ENCODE data around the gene ADAMTS2. TPM values are rescaled to one million over a fixed set of nuclear protein-coding genes. Genes with fewer than 3 reads are reported as not detected.

ADAMTS2 gene
- polyA plus RNA-seq, 1 donor from 2014 or later, result not detected

DNA sequence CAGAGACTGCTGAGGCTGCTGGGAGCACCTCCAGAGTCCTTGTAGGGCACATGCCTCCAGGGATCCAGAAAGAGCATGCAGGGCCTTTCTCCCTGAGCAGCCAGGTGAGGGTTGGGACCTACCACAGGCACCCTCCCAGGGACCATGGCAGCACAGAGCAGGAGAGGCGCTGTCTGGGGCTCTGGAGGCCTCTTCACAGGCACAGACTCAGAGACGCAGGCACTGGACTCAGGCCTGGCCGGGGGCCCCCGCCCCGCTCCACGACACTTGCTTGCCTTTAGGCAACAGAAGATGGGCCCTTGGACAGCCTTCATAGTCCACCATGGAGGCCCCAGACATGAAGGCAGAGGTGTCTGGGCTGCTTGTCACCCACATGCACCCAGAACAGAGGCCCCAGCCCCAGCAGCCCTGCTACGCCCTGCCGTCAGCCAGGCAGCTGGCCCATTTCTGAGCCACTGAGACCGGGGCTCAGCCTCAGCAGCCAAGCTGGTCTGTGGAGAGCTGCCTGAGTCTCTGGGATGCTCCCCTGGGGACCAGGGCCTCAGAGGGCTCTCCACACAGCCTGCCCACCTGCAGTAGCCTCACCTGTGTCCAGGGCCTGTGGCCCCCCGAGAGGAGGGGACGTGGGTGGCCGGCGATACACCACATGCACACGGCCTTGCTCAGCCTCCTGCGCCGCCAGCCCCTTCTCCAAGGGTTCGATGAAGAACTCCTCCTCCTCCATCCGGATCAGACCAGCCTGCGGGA lies 72.8 kb downstream of the ADAMTS2 start:
- Mint-ChIP-seq H3K4me3 (no peak overlapping the region), H3K36me3 (peaks cover 2% of the 10 kb centered on the region), H3K4me1 (no peaks in the 10 kb centered on the region), H3K27ac (no peak overlapping the region), H3K27me3 (peaks cover 2% of the 10 kb centered on the region), H3K9me3 (no peaks in the 10 kb centered on the region)

DNA sequence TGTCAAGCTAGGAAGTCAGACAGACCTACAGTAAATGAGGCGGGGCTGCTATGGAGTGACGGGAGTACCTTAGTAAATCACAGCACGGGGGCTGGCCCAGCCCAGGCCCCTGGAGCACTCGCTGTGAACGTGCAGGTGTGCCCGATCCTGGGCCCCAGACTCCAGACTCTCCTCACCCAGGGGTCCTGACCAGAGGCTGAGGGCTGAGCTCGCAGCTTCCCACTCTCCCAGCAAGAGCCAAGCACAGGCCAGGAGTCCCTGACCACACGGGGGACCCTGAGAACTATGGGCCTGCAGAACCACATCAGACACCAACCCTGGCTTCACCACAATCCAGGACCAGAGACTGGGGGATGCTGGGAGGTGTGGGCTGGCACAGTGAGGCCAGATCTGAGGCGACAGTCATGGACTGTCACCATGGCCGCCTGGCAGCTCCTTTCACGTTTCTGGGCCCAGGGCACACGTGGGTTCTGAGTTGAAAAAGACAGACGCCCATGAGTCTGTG lies 73.4 kb downstream of the ADAMTS2 start:
- Mint-ChIP-seq H3K4me3 (no peak overlapping the region), H3K4me1 (no peaks in the 10 kb centered on the region), H3K27ac (no peak overlapping the region), H3K9me3 (no peaks in the 10 kb centered on the region), H3K27me3 (peaks cover 2% of the 10 kb centered on the region), H3K36me3 (peaks cover 2% of the 10 kb centered on the region)

DNA sequence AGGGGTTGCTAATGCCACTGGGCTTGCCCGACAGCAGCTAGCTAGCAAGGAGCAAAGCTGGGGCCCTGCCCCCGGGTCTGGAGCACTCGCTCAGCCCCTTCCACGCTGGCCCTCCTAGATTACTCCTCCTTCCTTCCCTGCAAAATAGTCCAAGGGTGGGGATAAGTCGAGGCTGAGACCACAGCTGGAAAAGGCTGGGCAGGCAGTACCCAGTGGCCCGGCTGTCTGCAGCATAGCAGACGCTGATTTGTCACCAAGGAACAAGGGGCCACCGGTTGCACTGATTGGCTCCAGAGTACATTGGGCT lies 73.9 kb downstream of the ADAMTS2 start:
- no peak overlapping the region for H3K4me3 Mint-ChIP-seq
- no peak overlapping the region for H3K27ac Mint-ChIP-seq
- no peaks in the 10 kb centered on the region for H3K4me1 Mint-ChIP-seq
- peaks cover 2% of the 10 kb centered on the region for H3K36me3 Mint-ChIP-seq
- peaks cover 4% of the 10 kb centered on the region for H3K27me3 Mint-ChIP-seq
- H3K9me3 Mint-ChIP-seq, result no peaks in the 10 kb centered on the region

DNA sequence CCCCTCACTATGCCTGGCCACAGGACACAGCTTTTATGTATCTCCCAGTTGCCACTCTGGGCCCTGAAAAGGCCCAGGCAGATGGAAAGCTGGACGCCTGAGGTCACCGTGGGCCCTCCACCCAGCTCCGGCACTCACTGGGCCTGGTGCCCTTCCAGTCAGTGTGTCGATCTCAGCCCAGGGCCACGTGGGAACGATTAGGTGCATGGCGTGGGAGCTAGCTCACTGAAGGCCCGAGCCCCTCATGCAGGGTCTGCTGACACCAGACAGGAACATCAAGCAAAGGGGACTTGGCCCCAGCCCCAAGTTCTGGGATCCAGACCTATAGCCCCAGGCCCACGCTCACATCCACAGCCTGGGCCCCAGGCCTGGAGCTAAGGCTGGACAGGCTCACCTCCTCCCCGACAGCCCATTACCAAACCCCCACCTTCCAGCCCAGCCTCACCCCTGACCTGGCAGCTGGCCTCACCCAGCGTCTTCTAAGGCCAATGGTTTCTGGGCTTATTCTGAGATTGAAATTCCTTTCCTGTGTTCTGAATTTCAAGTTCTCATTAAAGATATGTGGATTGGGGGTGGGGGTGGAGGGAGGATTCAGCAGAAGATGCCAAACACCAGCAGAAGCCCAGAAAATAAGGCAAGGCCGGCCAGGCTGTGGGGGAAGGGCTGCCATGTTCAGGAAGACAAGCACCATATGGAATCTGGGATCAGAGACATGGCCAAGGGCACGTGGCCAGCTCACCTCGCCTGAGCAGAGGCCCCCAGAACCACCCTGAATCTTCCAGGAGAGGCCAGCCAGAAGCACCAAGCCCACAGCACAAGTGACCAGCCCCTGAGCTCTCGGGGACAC lies 74.5 kb downstream of the ADAMTS2 start:
- Mint-ChIP-seq H3K36me3 (peaks cover 2% of the 10 kb centered on the region), H3K4me3 (no peak overlapping the region), H3K27ac (no peak overlapping the region), H3K9me3 (no peaks in the 10 kb centered on the region), H3K27me3 (peaks cover 4% of the 10 kb centered on the region), H3K4me1 (no peaks in the 10 kb centered on the region)

DNA sequence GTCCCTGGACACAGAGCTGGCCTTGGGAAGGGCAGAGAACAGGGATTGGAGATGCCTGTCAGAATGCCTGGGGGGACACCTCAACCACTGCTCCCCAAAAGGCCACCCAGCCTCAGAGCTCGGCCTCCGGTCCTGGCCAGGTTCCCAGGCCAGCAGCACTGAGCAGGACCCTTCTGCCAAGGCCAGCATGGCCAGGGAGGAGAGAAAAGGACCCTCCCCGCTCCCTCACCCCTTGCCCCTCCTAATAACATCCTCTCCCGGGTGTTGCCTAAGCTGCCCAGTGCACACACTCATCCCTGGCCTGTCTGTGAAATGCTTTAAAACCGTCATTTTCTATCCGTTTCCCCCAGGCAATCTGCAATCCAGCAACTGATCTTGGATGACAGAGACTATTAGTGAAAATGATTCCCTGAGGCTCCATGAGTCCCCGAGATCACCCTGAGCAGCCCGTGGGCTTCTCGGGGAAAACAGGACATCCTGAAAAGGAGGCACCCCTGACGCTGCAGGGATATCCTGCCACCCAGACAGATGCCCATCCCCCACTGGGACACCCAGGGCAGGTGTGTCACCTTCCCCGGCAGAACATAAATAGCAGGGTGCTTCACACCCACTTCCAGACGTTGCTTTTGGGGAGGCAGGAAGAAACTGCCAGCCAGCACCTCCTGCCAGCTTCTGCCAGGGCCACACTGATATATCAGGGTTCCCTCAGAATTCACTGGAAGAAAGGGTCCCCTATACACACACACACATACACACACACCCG lies 75.3 kb downstream of the ADAMTS2 start:
- peaks cover 4% of the 10 kb centered on the region for H3K27me3 Mint-ChIP-seq
- no peak overlapping the region for H3K4me3 Mint-ChIP-seq
- no peaks in the 10 kb centered on the region for H3K4me1 Mint-ChIP-seq
- no peak overlapping the region for H3K27ac Mint-ChIP-seq
- no peaks in the 10 kb centered on the region for H3K9me3 Mint-ChIP-seq
- peaks cover 2% of the 10 kb centered on the region for H3K36me3 Mint-ChIP-seq

DNA sequence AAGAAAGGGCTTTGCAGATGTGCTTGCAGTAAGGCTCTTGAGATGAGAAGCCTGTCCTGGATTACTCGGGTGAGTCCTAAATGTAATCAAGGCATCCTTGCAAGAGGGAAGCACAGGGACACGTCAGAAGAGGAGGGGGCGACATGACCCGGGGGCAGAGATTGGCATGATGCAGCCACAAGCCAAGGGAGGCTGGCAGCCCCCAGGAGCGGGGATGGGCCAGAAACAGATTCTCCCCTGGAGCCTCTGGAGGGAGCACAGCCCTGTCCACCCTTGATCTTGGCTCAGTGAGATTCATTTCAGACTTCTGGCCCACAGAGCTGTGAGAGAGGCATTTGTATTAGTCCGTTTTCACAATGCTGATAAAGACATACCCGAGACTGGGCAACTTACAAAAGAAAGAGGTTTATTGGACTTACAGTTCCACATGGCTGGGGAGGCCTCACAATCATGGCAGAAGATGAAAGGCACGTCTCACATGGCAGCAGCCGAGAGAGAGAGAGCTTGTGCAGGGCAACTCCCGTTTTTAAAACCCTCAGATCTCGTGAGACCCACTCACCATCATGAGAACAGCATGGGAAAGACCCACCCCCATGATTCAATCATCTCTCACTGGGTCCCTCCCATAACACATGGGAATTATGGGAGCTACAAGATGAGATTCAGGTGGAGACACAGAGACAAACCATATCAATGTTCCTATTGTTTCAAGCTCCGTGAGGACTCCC lies 76.1 kb downstream of the ADAMTS2 start:
- H3K4me1 Mint-ChIP-seq, result no peaks in the 10 kb centered on the region
- peaks cover 4% of the 10 kb centered on the region for H3K27me3 Mint-ChIP-seq
- peaks cover 2% of the 10 kb centered on the region for H3K36me3 Mint-ChIP-seq
- H3K4me3 Mint-ChIP-seq, result no peak overlapping the region
- no peak overlapping the region for H3K27ac Mint-ChIP-seq
- H3K9me3 Mint-ChIP-seq, result no peaks in the 10 kb centered on the region

DNA sequence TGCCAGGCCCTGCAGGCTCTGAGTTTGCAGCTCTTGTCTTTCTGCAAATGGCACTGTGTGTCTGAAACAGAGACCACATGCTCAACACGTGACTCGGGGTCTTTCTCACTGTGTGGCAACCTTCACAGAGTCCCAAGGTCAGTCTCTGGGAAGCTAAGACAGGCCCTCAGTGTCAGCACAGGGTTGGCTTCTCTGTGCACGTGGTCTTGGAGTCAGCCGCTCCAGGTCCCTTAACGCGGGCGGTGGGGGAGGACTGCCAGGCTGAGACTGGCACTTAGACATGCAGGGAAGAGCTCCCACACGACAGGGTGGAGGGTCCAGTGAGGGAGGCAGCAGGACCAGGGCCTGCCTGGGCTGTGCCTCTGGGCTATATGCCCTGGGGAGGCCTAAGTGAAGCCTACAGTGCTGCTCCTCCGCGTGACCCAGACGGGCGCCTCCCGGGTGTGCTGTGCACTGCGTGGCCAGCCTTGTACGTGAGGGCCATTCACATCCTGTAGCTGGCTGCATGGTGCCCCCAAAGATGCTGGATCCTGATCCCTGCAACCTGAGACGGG lies 76.8 kb downstream of the ADAMTS2 start:
- H3K4me1 Mint-ChIP-seq, result no peaks in the 10 kb centered on the region
- no peak overlapping the region for H3K27ac Mint-ChIP-seq
- no peak overlapping the region for H3K4me3 Mint-ChIP-seq
- peaks cover 4% of the 10 kb centered on the region for H3K27me3 Mint-ChIP-seq
- H3K9me3 Mint-ChIP-seq, result no peaks in the 10 kb centered on the region
- no peaks in the 10 kb centered on the region for H3K36me3 Mint-ChIP-seq

DNA sequence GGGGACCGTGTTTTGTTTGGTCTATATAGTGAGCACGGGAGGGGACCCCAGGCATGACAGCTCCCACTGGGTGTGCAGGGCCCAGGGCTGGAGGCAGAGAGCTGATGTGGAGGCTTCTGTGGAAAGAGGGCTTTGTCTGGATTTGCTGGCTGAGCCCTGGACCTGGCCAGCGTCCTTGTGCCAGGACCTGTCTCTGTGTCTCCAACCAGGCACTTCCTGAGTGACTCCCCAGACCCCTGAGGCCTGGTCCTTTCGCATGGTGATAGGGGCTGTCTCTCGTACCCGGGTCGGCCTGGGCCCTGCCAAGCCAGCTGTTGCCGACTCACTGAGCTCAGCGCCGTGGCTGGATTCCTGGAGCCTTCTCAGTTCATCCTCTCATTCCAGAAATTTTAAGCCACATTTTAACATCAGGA lies 77.6 kb downstream of the ADAMTS2 start:
- H3K9me3 Mint-ChIP-seq, result no peaks in the 10 kb centered on the region
- no peak overlapping the region for H3K27ac Mint-ChIP-seq
- no peaks in the 10 kb centered on the region for H3K36me3 Mint-ChIP-seq
- no peaks in the 10 kb centered on the region for H3K4me1 Mint-ChIP-seq
- H3K27me3 Mint-ChIP-seq, result peaks cover 2% of the 10 kb centered on the region
- no peak overlapping the region for H3K4me3 Mint-ChIP-seq

DNA sequence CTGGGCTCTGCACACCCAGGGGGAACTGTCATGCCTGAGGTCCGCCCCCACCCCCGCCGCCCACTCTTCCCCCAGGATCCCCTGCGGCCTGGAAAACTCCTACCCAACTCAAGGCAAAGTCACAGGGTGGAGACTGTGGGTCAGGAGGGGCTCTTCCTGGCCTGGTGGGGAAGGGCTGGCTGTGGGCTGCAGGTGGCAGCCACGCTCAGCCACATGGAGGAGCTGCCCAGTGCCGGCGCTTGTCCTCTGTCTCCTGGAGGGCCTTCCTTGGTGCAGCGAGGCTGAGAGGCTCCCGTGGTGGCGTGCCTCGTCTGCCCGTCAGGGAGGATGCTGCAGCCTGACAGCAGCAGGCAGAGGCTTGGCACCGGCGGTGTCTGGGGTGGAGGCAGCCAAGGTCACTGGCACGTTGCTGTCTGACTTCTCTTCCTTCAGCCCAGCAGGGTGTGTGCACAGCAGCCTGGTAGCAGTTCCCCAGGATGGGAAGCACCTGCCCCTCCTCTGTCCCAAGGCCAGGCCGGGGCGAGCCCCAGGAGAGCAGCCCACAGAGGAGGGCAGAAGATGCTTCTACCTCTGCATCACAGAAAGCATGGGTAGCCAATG lies 78.1 kb downstream of the ADAMTS2 start:
- Mint-ChIP-seq H3K4me3 (no peak overlapping the region), H3K27ac (no peak overlapping the region), H3K4me1 (no peaks in the 10 kb centered on the region), H3K27me3 (peaks cover 2% of the 10 kb centered on the region), H3K9me3 (no peaks in the 10 kb centered on the region), H3K36me3 (no peaks in the 10 kb centered on the region)

DNA sequence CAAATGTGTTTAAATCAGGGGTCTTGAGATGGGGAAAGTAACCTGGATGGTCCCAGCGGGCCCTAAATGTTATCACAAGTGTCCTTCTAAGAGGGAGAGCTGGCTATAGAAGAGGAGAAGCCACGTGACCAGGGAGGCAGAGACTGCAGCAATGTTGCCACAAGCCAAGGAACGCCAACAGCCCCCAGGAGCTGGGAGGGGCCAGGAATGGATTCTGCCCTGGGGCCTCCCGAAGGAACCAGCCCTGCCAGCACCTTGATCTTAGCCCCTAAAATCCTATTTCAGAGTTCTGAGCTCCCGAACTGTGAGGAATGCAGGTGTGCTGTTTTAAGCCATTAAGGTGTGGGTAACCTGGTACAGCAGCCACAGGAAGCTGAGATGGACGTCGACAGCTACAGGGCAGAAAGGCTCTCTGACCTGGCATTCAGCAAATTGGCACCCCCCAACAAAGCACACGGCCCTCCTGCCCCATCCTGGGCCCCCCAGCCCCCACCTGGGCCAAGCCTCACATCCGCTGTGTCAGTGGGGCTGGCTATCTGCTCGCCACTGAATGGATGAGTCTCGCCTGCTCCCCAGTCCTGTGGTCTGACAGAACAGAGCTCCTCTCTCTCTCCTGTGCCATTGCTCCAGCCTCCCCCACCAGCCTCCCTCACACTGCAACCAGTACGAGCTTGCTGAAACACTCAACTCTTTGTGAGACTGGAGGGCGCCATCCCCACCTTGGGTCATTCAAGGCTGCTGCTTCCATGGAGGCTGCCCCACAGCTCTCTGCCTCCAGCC lies 78.8 kb downstream of the ADAMTS2 start:
- no peaks in the 10 kb centered on the region for H3K9me3 Mint-ChIP-seq
- H3K27me3 Mint-ChIP-seq, result peaks cover 2% of the 10 kb centered on the region
- H3K36me3 Mint-ChIP-seq, result no peaks in the 10 kb centered on the region
- H3K4me1 Mint-ChIP-seq, result no peaks in the 10 kb centered on the region
- no peak overlapping the region for H3K4me3 Mint-ChIP-seq
- H3K27ac Mint-ChIP-seq, result no peak overlapping the region

DNA sequence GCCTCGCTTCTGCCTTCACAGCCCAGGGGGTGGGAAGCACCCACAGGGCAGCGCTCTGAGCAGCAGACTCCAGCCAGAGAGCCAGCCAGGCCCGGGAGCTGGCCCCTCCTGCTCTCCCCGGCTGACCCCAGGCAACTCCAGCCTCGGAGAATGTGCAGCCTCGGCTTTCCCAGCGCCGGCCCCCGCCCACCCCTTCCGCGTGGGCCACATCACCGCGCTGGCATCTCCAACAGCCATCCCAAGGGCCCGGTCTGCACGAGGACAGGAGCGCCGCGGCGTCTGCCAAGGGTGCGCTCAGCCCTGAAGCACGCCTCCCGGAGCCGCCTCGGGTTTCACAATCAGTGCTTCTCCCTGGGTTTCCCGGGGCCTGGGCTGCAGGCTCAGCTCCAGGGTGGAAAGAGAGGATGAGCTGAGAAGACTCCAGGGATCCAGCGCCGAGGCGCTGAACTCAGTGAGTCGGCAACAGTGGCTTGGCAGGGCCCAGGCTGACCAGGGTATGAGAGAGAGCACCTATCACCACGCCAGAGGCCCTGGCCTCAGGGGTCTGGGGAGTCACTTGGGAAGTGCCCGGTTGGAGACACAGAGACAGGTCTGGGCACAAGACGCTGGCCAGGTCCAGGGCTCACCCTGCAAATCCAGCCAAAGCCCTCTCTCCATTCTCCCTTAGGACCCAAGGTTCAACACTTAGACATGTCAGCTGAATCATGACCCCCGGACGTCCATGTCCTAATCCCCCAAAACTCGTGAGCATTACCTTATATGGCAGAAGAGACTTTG lies 79.6 kb downstream of the ADAMTS2 start:
- no peak overlapping the region for H3K4me3 Mint-ChIP-seq
- peaks cover 0 to 2% (median 0%) of the 10 kb centered on the region in 3 donors for H3K4me1 Mint-ChIP-seq
- no peaks in the 10 kb centered on the region for H3K36me3 Mint-ChIP-seq
- no peaks in the 10 kb centered on the region for H3K9me3 Mint-ChIP-seq
- H3K27me3 Mint-ChIP-seq, result peaks cover 2% of the 10 kb centered on the region
- H3K27ac Mint-ChIP-seq, result no peak overlapping the region

DNA sequence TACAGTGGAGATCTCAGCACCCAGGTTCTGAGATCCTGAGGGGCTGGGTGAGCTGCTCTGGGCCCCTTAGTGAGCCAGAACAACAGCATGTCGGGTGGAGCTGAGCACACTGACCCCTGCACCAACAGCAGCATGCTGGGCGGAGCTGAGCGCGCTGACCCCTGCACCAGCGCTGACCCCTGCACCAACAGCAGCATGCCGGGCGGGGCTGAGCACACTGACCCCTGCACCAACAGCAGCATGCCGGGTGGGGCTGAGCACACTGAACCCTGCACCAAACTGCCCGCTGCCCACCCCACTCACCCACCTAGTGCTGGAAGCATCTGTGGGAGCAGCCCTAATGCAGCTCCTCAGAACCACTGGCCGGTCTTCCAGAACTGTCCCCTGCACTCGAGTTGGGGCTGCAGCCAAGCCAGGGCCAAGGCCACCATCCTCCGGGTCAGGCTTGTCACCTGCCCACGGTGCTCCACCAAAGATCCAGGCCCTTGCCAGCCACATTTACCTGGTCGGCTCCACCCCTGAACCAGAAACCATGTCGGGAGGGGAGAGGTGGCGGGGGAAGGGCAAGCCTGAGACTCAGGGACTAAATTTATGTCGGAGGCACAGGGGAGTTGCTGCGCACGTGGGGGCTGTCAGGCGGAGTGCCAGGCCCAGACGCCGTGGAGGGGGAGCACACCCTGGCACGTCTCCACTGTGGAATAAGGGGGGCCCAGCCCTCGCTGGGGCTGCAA lies 80.3 kb downstream of the ADAMTS2 start:
- H3K4me1 Mint-ChIP-seq, result peaks cover 0 to 2% (median 0%) of the 10 kb centered on the region in 3 donors
- no peak overlapping the region for H3K27ac Mint-ChIP-seq
- H3K4me3 Mint-ChIP-seq, result no peak overlapping the region
- no peaks in the 10 kb centered on the region for H3K9me3 Mint-ChIP-seq
- H3K36me3 Mint-ChIP-seq, result no peaks in the 10 kb centered on the region
- H3K27me3 Mint-ChIP-seq, result peaks cover 2% of the 10 kb centered on the region

Data from IgD-negative memory B cell (primary cell).